ENCODE results near the gene IL17RB. TPM values are rescaled to one million over a fixed set of nuclear protein-coding genes. Genes with fewer than 3 reads are reported as not detected.

Gene IL17RB
- polyA plus RNA-seq, 1 donor (not counting 4 experiments of a cell fraction or from before 2014, with no cell fraction given): not detected

DNA sequence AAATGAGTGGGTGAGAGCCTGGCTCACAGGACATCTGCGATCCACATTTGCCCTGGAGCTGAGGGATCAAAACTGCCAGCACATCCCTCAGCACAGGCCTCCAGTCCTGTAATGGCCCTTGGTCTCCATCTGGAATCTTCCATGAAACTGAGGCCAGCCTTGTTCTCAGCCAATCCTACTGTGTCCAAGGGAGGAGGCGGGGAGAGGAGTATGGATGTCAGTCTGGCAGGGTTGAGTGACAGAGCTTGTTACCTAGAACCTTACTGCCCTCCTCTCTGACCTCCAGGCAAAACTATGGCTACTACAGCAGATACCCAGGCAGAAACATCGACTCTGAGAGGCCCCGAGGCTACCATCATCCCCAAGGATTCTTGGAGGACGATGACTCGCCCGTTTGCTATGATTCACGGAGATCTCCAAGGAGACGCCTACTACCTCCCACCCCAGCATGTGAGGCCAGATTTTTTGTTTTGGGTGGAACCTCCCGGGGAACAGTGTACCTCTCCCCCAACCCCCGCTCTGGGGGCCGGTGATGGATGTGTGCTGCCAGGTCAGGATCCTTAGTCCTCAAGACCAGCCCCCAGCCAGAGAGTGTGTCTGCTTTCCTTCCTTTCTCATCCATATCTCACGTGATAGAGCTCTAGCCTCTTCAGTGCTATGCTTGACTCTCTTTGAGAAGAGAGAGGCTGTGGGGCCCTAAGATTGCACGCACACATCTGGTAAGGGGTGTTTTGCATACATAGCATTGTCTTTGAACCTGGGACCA lies 41.5 kb upstream of the IL17RB start:
- H3K4me2 ChIP-seq (ENCODE audit: control insufficient read depth, extremely low read depth, insufficient read depth, low read depth, low read length): no peak overlapping the region
- dilution Hi-C loops (cut with MboI; ENCODE audit: extremely low pct_ligation_motif_present, low sequenced_read_pairs): no loop called here

GRCh38 chr3:53805463-53806159 lies 40.8 kb upstream of the IL17RB start:
- no peak for TF ChIP-seq EZH2 (IDR thresholded peaks at IDR 0.05; ENCODE audit: low read length)
- TF ChIP-seq, protein P1, sequence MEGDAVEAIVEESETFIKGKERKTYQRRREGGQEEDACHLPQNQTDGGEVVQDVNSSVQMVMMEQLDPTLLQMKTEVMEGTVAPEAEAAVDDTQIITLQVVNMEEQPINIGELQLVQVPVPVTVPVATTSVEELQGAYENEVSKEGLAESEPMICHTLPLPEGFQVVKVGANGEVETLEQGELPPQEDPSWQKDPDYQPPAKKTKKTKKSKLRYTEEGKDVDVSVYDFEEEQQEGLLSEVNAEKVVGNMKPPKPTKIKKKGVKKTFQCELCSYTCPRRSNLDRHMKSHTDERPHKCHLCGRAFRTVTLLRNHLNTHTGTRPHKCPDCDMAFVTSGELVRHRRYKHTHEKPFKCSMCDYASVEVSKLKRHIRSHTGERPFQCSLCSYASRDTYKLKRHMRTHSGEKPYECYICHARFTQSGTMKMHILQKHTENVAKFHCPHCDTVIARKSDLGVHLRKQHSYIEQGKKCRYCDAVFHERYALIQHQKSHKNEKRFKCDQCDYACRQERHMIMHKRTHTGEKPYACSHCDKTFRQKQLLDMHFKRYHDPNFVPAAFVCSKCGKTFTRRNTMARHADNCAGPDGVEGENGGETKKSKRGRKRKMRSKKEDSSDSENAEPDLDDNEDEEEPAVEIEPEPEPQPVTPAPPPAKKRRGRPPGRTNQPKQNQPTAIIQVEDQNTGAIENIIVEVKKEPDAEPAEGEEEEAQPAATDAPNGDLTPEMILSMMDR (optimal IDR thresholded peaks at IDR 0.05 in 1 of 3, IDR thresholded peaks at IDR 0.05 in 1 of 3, conservative IDR thresholded peaks at IDR 0.05 in 1 of 3; ENCODE audit: extremely low read depth in 1 of 3, insufficient read depth in 2 of 3, low read length in 3 of 3): no peak
- no peak for DNase-seq (ENCODE audit: low read depth, low spot score)
- Histone ChIP-seq H2AFZ (ENCODE audit: control insufficient read depth, low read length) (no peak overlapping the region), H3K36me3 (ENCODE audit: control insufficient read depth in 2 of 2, extremely low read depth in 1 of 2, insufficient read depth in 2 of 2, low read length in 2 of 2) (no peaks in the 10 kb centered on the region), H3K4me1 (ENCODE audit: control insufficient read depth, extremely low read depth, insufficient read depth, low read length) (no peaks in the 10 kb centered on the region), H3K4me2 (ENCODE audit: control insufficient read depth, extremely low read depth, insufficient read depth, low read depth, low read length) (no peak overlapping the region), H3K27ac (ENCODE audit: control insufficient read depth, insufficient read depth, low read length) (no peak overlapping the region), H3K79me2 (ENCODE audit: control insufficient read depth, insufficient read depth, low read length) (no peaks in the 10 kb centered on the region), H3K9me1 (ENCODE audit: control insufficient read depth, extremely low read depth, insufficient read depth, low read length) (no peaks in the 10 kb centered on the region), H3K9me3 (ENCODE audit: control insufficient read depth, low read depth, low read length) (no peaks in the 10 kb centered on the region), H3K9ac (ENCODE audit: control insufficient read depth, extremely low read depth, insufficient read depth, low read length) (no peak overlapping the region), H3K4me3 (ENCODE audit: control insufficient read depth in 2 of 3, extremely low read depth in 1 of 3, insufficient read depth in 2 of 3, low read depth in 1 of 3, low read length in 3 of 3) (no peak overlapping the region), H4K20me1 (ENCODE audit: control insufficient read depth, extremely low read depth, insufficient read depth, low read length) (no peaks in the 10 kb centered on the region), H3K27me3 (ENCODE audit: control insufficient read depth, extremely low read depth, insufficient read depth, low read length) (no peaks in the 10 kb centered on the region)
- no peak for FAIRE-seq
- dilution Hi-C loops (cut with MboI; ENCODE audit: extremely low pct_ligation_motif_present, low sequenced_read_pairs): no loop called here

More for the DNA sequence above, 41.5 kb upstream of the IL17RB start:
- H3K79me2 ChIP-seq (ENCODE audit: control insufficient read depth, insufficient read depth, low read length): no peaks in the 10 kb centered on the region
- H3K9me3 ChIP-seq (ENCODE audit: control insufficient read depth, low read depth, low read length): no peaks in the 10 kb centered on the region
- no peak overlapping the region for H3K27ac ChIP-seq (ENCODE audit: control insufficient read depth, insufficient read depth, low read length)
- H4K20me1 ChIP-seq (ENCODE audit: control insufficient read depth, extremely low read depth, insufficient read depth, low read length): no peaks in the 10 kb centered on the region
- no peak overlapping the region for H3K4me3 ChIP-seq (ENCODE audit: control insufficient read depth in 2 of 3, extremely low read depth in 1 of 3, insufficient read depth in 2 of 3, low read depth in 1 of 3, low read length in 3 of 3)
- H3K36me3 ChIP-seq (ENCODE audit: control insufficient read depth in 2 of 2, extremely low read depth in 1 of 2, insufficient read depth in 2 of 2, low read length in 2 of 2): no peaks in the 10 kb centered on the region
- no peak overlapping the region for H3K9ac ChIP-seq (ENCODE audit: control insufficient read depth, extremely low read depth, insufficient read depth, low read length)
- TF ChIP-seq, protein P1 (optimal IDR thresholded peaks at IDR 0.05 in 1 of 3, IDR thresholded peaks at IDR 0.05 in 1 of 3, conservative IDR thresholded peaks at IDR 0.05 in 1 of 3; ENCODE audit: extremely low read depth in 1 of 3, insufficient read depth in 2 of 3, low read length in 3 of 3): no peak
- TF ChIP-seq EZH2 (IDR thresholded peaks at IDR 0.05; ENCODE audit: low read length): no peak
- DNase-seq (ENCODE audit: low read depth, low spot score) (no peak), FAIRE-seq (no peak)
- no peaks in the 10 kb centered on the region for H3K27me3 ChIP-seq (ENCODE audit: control insufficient read depth, extremely low read depth, insufficient read depth, low read length)
- H3K4me1 ChIP-seq (ENCODE audit: control insufficient read depth, extremely low read depth, insufficient read depth, low read length): no peaks in the 10 kb centered on the region
- H3K9me1 ChIP-seq (ENCODE audit: control insufficient read depth, extremely low read depth, insufficient read depth, low read length): no peaks in the 10 kb centered on the region
- no peak overlapping the region for H2AFZ ChIP-seq (ENCODE audit: control insufficient read depth, low read length)
